Measurements from ENCODE around the gene DYSF. TPM values are rescaled to one million over a fixed set of nuclear protein-coding genes. Genes with fewer than 3 reads are reported as not detected.

Gene DYSF
- total and polyA plus RNA-seq, 5 experiments from 2014 or later, result 3.0 to 3.5 (median 3.2) TPM

- no peak overlapping the region for H3K4me3 Mint-ChIP-seq
- H3K36me3 Mint-ChIP-seq, result no peaks in the 10 kb centered on the region
- no peak for ATAC-seq
- H3K4me1 Mint-ChIP-seq, result no peaks in the 10 kb centered on the region
- no peaks in the 10 kb centered on the region for H3K9me3 Mint-ChIP-seq
- peaks cover 2 to 31% (median 11%) of the 10 kb centered on the region in 5 donors for H3K27me3 Mint-ChIP-seq
- H3K27ac Mint-ChIP-seq, result no peak overlapping the region
- POLR2A ChIA-PET, result no interaction called here
- DNase-seq, result no peak
Observed at GRCh38 chr2:71715241-71715750, 261.9 kb downstream of the DYSF start.

- no peaks in the 10 kb centered on the region for H3K4me1 Mint-ChIP-seq
- peaks cover 2 to 28% (median 15%) of the 10 kb centered on the region in 5 donors for H3K27me3 Mint-ChIP-seq
- ATAC-seq, result no peak
- POLR2A ChIA-PET, result no interaction called here
- H3K4me3 Mint-ChIP-seq, result no peak overlapping the region
- H3K9me3 Mint-ChIP-seq, result no peaks in the 10 kb centered on the region
- DNase-seq, result no peak
- H3K36me3 Mint-ChIP-seq, result no peaks in the 10 kb centered on the region
- no peak overlapping the region for H3K27ac Mint-ChIP-seq
Observed at GRCh38 chr2:71715951-71716696, 262.8 kb downstream of the DYSF start.

GRCh38 chr2:71716697-71717624, 263.6 kb downstream of the DYSF start:
- peaks cover 0 to 3% (median 0%) of the 10 kb centered on the region in 9 donors for H3K9me3 Mint-ChIP-seq
- ATAC-seq (no peak), DNase-seq (no peak)
- no peaks in the 10 kb centered on the region for H3K4me1 Mint-ChIP-seq
- H3K27me3 Mint-ChIP-seq, result peaks cover 0 to 21% (median 10%) of the 10 kb centered on the region in 5 donors
- H3K36me3 Mint-ChIP-seq, result no peaks in the 10 kb centered on the region
- no peak overlapping the region for H3K4me3 Mint-ChIP-seq
- no peak overlapping the region for H3K27ac Mint-ChIP-seq
- POLR2A ChIA-PET, result no interaction called here

- Mint-ChIP-seq H3K9me3 (peaks cover 0 to 15% (median 2%) of the 10 kb centered on the region in 9 donors), H3K27ac (no peak overlapping the region)
Observed at GRCh38 chr2:71718686-71719085, 265.3 kb downstream of the DYSF start.

GRCh38 chr2:71719520-71720282, 266.3 kb downstream of the DYSF start:
- Mint-ChIP-seq H3K4me3 (no peak overlapping the region), H3K27ac (no peak overlapping the region), H3K4me1 (no peaks in the 10 kb centered on the region), H3K27me3 (peaks cover 0 to 23% (median 6%) of the 10 kb centered on the region in 5 donors), H3K36me3 (peaks cover 0 to 4% (median 0%) of the 10 kb centered on the region in 3 donors), H3K9me3 (peaks cover 0 to 15% (median 5%) of the 10 kb centered on the region in 9 donors)
- ATAC-seq, result no peak
- POLR2A ChIA-PET, result no interaction called here
- DNase-seq, result no peak

More at GRCh38 chr2:71718686-71719085, 265.3 kb downstream of the DYSF start:
- no peak overlapping the region for H3K4me3 Mint-ChIP-seq
- POLR2A ChIA-PET, result no interaction called here
- H3K27me3 Mint-ChIP-seq, result peaks cover 0 to 23% (median 6%) of the 10 kb centered on the region in 5 donors
- ATAC-seq, result no peak
- no peaks in the 10 kb centered on the region for H3K4me1 Mint-ChIP-seq
- DNase-seq, result no peak
- H3K36me3 Mint-ChIP-seq, result no peaks in the 10 kb centered on the region

- H3K27ac Mint-ChIP-seq, result no peak overlapping the region
- no peak for ATAC-seq
- POLR2A ChIA-PET, result no interaction called here
Observed at GRCh38 chr2:71720283-71720560, 266.9 kb downstream of the DYSF start.

GRCh38 chr2:71720596-71721361, 267.4 kb downstream of the DYSF start:
- Mint-ChIP-seq H3K9me3 (peaks cover 0 to 15% (median 5%) of the 10 kb centered on the region in 9 donors), H3K4me1 (no peaks in the 10 kb centered on the region), H3K4me3 (no peak overlapping the region), H3K27me3 (peaks cover 0 to 23% (median 6%) of the 10 kb centered on the region in 5 donors), H3K27ac (no peak overlapping the region), H3K36me3 (peaks cover 0 to 4% (median 0%) of the 10 kb centered on the region in 3 donors)
- POLR2A ChIA-PET, result no interaction called here
- DNase-seq (no peak), ATAC-seq (no peak)

More at GRCh38 chr2:71720283-71720560, 266.9 kb downstream of the DYSF start:
- DNase-seq, result no peak
- Mint-ChIP-seq H3K36me3 (peaks cover 0 to 4% (median 0%) of the 10 kb centered on the region in 3 donors), H3K4me3 (no peak overlapping the region), H3K4me1 (no peaks in the 10 kb centered on the region), H3K9me3 (peaks cover 0 to 15% (median 5%) of the 10 kb centered on the region in 9 donors), H3K27me3 (peaks cover 0 to 23% (median 6%) of the 10 kb centered on the region in 5 donors)

- DNase-seq (no peak), ATAC-seq (no peak)
- Mint-ChIP-seq H3K27me3 (peaks cover 0 to 23% (median 6%) of the 10 kb centered on the region in 5 donors), H3K4me1 (no peaks in the 10 kb centered on the region), H3K27ac (no peak overlapping the region), H3K4me3 (no peak overlapping the region), H3K9me3 (peaks cover 0 to 15% (median 5%) of the 10 kb centered on the region in 9 donors), H3K36me3 (peaks cover 0 to 4% (median 0%) of the 10 kb centered on the region in 3 donors)
- POLR2A ChIA-PET, result no interaction called here
Observed at GRCh38 chr2:71721362-71721665, 268.0 kb downstream of the DYSF start.

GRCh38 chr2:71721669-71722068, 268.3 kb downstream of the DYSF start:
- H3K4me3 Mint-ChIP-seq, result no peak overlapping the region
- POLR2A ChIA-PET, result no interaction called here
- DNase-seq (no peak), ATAC-seq (no peak)
- H3K36me3 Mint-ChIP-seq, result peaks cover 0 to 4% (median 0%) of the 10 kb centered on the region in 3 donors
- peaks cover 0 to 23% (median 6%) of the 10 kb centered on the region in 5 donors for H3K27me3 Mint-ChIP-seq
- H3K9me3 Mint-ChIP-seq, result peaks cover 0 to 15% (median 5%) of the 10 kb centered on the region in 9 donors
- H3K4me1 Mint-ChIP-seq, result no peaks in the 10 kb centered on the region
- no peak overlapping the region for H3K27ac Mint-ChIP-seq

GRCh38 chr2:71722286-71722685, 268.9 kb downstream of the DYSF start:
- DNase-seq (no peak), ATAC-seq (no peak)
- H3K36me3 Mint-ChIP-seq, result peaks cover 0 to 4% (median 0%) of the 10 kb centered on the region in 3 donors
- H3K27ac Mint-ChIP-seq, result no peak overlapping the region
- H3K27me3 Mint-ChIP-seq, result peaks cover 0 to 20% (median 6%) of the 10 kb centered on the region in 5 donors
- H3K9me3 Mint-ChIP-seq, result peaks cover 0 to 15% (median 5%) of the 10 kb centered on the region in 9 donors
- POLR2A ChIA-PET, result no interaction called here
- no peak overlapping the region for H3K4me3 Mint-ChIP-seq
- H3K4me1 Mint-ChIP-seq, result no peaks in the 10 kb centered on the region

GRCh38 chr2:71724793-71725192, 271.4 kb downstream of the DYSF start:
- Mint-ChIP-seq H3K4me3 (no peak overlapping the region), H3K27me3 (peaks cover 0 to 12% (median 4%) of the 10 kb centered on the region in 5 donors)
- POLR2A ChIA-PET, result no interaction called here

GRCh38 chr2:71725836-71726235, 272.5 kb downstream of the DYSF start:
- POLR2A ChIA-PET, result no interaction called here
- Mint-ChIP-seq H3K4me1 (no peaks in the 10 kb centered on the region), H3K36me3 (peaks cover 0 to 4% (median 0%) of the 10 kb centered on the region in 3 donors), H3K27me3 (peaks cover 0 to 12% (median 3%) of the 10 kb centered on the region in 5 donors), H3K4me3 (no peak overlapping the region), H3K27ac (no peak overlapping the region), H3K9me3 (peaks cover 0 to 15% (median 5%) of the 10 kb centered on the region in 9 donors)
- DNase-seq (no peak), ATAC-seq (no peak)

More at GRCh38 chr2:71724793-71725192, 271.4 kb downstream of the DYSF start:
- Mint-ChIP-seq H3K4me1 (no peaks in the 10 kb centered on the region), H3K27ac (no peak overlapping the region), H3K9me3 (peaks cover 0 to 15% (median 5%) of the 10 kb centered on the region in 9 donors), H3K36me3 (peaks cover 0 to 4% (median 0%) of the 10 kb centered on the region in 3 donors)
- no peak for DNase-seq
- no peak for ATAC-seq
